Ectodermal cell (in vitro differentiated cells): Measurements from ENCODE around the gene LMNA.
"Not testable (repeated sequence)": the region's sequence is repeated elsewhere in the genome, so short reads cannot be mapped to it uniquely, and the experiment has no call there.

Source experiments
- H3K27ac ChIP-seq: 2 replicates; pipeline ENCODE4 v1.7.0; 2013; ENCODE audit warnings: mild to moderate bottlenecking, low read depth, low read length; ENCODE audit not compliant: insufficient read depth, poor library complexity, severe bottlenecking
- H3K27me3 ChIP-seq: 2 replicates; pipeline ENCODE4 v1.7.0; 2013; ENCODE audit warnings: mild to moderate bottlenecking, low read length; ENCODE audit not compliant: insufficient read depth, control insufficient read depth, poor library complexity, severe bottlenecking
- H3K36me3 ChIP-seq: one replicate; pipeline ENCODE4 v1.7.0; 2013; ENCODE audit warnings: low read length; ENCODE audit not compliant: control insufficient read depth, insufficient read depth
- H3K4me1 ChIP-seq: one replicate; pipeline ENCODE4 v1.7.0; 2013; ENCODE audit warnings: low read length; ENCODE audit not compliant: control insufficient read depth, insufficient read depth
- H3K4me3 ChIP-seq: 2 replicates; pipeline ENCODE4 v1.7.0; 2013; ENCODE audit warnings: low read depth, low read length, control low read depth; ENCODE audit not compliant: insufficient read depth
- H3K9me3 ChIP-seq: 2 replicates; pipeline ENCODE4 v1.7.0; 2013; ENCODE audit warnings: mild to moderate bottlenecking, low read length, moderate library complexity; ENCODE audit not compliant: control insufficient read depth
- WGBS, 2 experiments: methylation state at CpG; one replicate each; pipeline ENCODE4 v1.1.7; 2013; ENCODE audit warnings: missing lambda C conversion rate in 2 of 2; 5-methylcytosine and 5-hydroxymethylcytosine counted together

Gene LMNA

DNA sequence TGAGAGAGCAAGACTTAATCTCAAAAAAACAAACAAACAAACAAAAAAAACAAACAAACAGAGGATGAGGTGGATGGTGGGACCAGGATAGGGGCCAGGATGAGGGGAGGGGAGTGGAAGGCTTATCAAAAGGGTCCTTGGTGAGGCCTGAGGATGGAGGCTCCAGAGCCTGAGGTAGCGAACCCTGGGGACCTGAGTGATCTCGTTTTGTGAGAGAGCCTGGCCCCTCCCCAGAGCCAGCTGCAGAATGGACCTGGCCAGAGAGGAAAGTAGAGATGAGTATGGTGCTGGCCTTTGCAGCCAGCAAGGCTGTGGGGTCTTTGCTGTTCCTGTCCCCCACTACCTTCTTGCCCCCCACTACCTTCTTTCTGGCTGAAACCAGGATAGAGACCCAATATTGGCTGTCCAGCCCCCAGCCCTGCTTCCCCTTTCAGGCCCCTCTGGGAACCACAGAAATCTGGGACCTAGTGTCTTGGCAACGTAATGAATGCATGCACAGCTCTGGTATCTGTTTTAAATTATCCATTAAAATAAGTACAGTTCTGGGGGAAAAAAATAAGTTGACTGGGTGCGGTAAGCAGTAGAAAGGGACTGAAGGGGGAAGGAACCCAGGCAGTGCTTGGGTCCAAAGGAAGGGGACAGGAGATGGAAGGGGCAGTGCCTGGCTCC, 1.1 kb upstream of the LMNA start:
- Histone ChIP-seq H3K4me1 (peaks cover 30% of the 10 kb centered on the region), H3K27me3 (peaks cover 12% of the 10 kb centered on the region), H3K36me3 (no peaks in the 10 kb centered on the region), H3K4me3 (no peak overlapping the region), H3K9me3 (no peaks in the 10 kb centered on the region), H3K27ac (no peak overlapping the region)
- WGBS, 2 experiments = 57 to 65% methylated on average over 4 of the region's 4 CpGs

GRCh38 chr1:156114919-156115513, 505 bp downstream of the LMNA start:
- H3K4me3 ChIP-seq = peak overlapping the region; percentile 48
- no peak overlapping the region for H3K27ac ChIP-seq

DNA sequence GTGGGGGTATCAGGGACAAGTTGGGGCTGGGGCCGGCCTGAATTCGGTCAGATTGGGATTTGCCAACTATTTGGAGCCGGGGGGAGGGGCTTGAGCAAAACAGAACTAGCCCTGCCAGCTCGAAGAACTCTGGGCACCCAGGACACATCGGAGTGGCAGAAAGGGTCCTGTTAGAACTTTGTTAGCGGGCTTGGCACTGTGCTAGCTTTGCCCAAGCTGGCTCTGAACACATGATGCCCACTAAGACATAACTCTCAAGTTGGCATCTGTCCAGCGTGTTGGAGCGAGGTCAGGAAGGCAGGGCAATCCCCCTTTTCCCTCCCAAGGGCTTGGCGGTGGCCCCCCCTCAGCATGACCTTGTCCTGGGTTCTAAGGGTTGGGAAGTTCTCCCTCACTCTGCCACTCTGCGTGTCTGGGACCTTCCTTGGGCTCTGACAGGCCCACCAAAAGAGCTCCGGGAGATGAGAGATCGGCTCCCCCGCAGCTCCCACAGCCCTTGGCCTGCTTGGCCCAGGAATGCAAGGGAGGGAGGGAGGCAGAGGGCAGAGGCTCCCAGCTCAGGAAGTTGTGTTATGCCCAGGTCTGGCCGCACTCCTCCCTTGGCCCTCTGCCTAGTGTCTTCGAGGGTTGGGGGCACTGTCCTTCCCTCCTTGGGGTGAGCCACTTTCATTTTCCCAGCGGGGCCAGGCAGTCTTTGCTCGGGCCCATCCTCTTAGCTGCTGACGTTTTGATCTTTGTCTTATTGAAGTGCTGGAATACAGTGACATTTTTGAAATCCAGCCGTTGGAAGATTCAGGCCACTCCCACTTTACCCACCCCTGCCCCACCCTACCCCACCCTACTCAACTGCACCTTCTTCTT, 1.2 kb downstream of the LMNA start:
- Histone ChIP-seq H3K27ac (no peak overlapping the region), H3K36me3 (no peaks in the 10 kb centered on the region), H3K4me1 (peaks cover 30% of the 10 kb centered on the region), H3K27me3 (peaks cover 12% of the 10 kb centered on the region), H3K4me3 (peak overlapping the region; percentile 48), H3K9me3 (no peaks in the 10 kb centered on the region)
- 21 to 23% methylated on average over 19 of the region's 19 CpGs for WGBS, 2 experiments

More at GRCh38 chr1:156114919-156115513, 505 bp downstream of the LMNA start:
- Histone ChIP-seq H3K36me3 (no peaks in the 10 kb centered on the region), H3K9me3 (no peaks in the 10 kb centered on the region), H3K27me3 (peaks cover 12% of the 10 kb centered on the region), H3K4me1 (peaks cover 30% of the 10 kb centered on the region)
- WGBS, 2 experiments = 2% methylated on average over 49 of the region's 49 CpGs

DNA sequence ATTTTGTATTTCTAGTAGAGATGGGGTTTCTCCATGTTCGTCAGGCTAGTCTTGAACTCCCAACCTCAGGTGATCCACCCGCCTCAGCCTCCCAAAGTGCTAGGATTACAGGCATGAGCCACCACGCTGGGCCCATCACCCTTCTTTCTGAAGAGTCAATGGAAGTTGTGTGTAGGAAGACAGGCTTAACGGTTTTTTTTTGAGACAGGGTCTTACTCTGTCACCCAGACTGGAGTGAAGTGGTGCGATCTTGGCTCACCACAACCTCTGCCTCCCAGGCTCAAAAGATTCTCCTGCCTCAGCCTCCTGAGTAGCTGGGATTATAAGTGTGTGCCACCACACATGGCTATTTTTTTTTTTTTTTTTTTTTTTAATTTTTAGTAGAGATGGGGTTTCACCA, 2.2 kb downstream of the LMNA start:
- H3K4me3 ChIP-seq, H3K36me3 ChIP-seq, H3K27ac ChIP-seq, H3K9me3 ChIP-seq: not testable (repeated sequence)
- 90 to 95% methylated on average over 5 of the region's 5 CpGs for whole genome bisulfite sequencing, 2 experiments
- Histone ChIP-seq H3K4me1 (peaks cover 30% of the 10 kb centered on the region), H3K27me3 (peaks cover 12% of the 10 kb centered on the region)

DNA sequence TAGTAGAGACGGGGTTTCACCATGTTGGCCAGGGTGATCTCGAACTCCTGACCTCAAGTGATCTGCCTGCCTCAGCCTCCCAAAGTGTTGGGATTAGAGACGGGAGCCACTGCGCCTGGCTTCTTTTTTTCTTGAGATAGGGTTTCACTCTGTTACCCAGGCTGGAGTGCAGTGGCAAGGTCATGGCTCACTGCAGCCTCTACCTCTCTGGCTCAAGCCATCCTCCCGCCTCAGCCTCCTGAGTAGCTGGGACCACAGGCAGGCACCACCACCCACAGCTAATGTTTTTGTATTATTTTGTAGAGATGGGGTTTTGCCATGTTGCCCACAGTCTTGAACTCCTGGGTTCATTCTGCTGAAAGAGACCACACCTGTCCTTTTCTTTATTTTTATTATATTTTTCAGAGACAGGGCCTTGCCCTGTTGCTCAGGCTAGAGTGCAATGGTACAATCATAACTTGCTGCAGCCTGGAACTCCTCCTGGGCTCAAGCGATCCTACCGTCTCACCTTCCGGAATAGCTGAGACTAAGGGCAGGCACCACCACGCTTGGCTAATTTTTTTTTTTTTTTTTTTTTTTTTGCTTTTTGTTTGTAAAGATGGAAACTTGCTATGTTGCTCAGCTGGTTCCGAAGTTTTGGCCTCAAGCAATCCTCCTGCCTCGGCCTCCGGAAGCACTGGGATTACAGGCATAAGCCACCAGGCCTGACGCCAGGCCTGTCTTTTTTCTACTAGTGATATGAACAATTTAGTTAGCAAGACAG, 3.1 kb downstream of the LMNA start:
- Histone ChIP-seq H3K27ac (no peak overlapping the region), H3K27me3 (peaks cover 12% of the 10 kb centered on the region), H3K9me3 (no peaks in the 10 kb centered on the region), H3K36me3 (no peaks in the 10 kb centered on the region), H3K4me1 (peaks cover 35% of the 10 kb centered on the region), H3K4me3 (no peak overlapping the region)
- WGBS, 2 experiments = 89 to 93% methylated on average over 13 of the region's 13 CpGs

GRCh38 chr1:156118177-156118868, 3.8 kb downstream of the LMNA start:
- H3K4me3 ChIP-seq = no peak overlapping the region
- H3K4me1 ChIP-seq = peaks cover 36% of the 10 kb centered on the region
- H3K36me3 ChIP-seq = no peaks in the 10 kb centered on the region
- H3K9me3 ChIP-seq = no peaks in the 10 kb centered on the region
- 91 to 94% methylated on average over 8 of the region's 8 CpGs for WGBS, 2 experiments
- H3K27me3 ChIP-seq = peaks cover 12% of the 10 kb centered on the region
- H3K27ac ChIP-seq = no peak overlapping the region

GRCh38 chr1:156119503-156120209, 5.1 kb downstream of the LMNA start:
- no peak overlapping the region for H3K27ac ChIP-seq
- no peak overlapping the region for H3K4me3 ChIP-seq
- H3K27me3 ChIP-seq = peaks cover 11% of the 10 kb centered on the region
- no peaks in the 10 kb centered on the region for H3K36me3 ChIP-seq
- no peaks in the 10 kb centered on the region for H3K9me3 ChIP-seq
- 94 to 95% methylated on average over 3 of the region's 3 CpGs for WGBS, 2 experiments
- H3K4me1 ChIP-seq = peaks cover 36% of the 10 kb centered on the region

DNA sequence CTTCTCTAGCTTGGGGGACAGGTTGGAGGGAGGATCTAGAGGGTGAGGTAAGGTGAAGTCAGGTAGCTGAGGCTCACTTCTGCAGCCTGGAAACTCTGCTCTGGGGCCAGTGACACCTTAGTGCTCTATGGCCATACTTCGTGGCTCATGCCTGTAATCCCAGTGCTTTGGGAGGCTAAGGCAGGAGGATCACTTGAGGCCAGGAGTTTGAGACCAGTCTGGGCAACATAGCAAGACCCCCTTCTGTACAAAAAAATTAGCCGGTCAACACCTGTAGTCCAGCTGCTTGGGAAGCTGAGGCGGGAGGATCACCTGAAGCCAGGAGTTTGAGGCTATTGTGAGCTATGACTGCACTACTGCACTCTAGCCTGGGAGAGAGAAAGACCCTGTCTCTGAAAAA, 5.8 kb downstream of the LMNA start:
- no peak overlapping the region for H3K4me3 ChIP-seq
- no peaks in the 10 kb centered on the region for H3K36me3 ChIP-seq
- peaks cover 4% of the 10 kb centered on the region for H3K27me3 ChIP-seq
- 93 to 94% methylated on average over 3 of the region's 3 CpGs for WGBS, 2 experiments
- no peaks in the 10 kb centered on the region for H3K9me3 ChIP-seq
- H3K4me1 ChIP-seq = peaks cover 35% of the 10 kb centered on the region
- H3K27ac ChIP-seq = no peak overlapping the region

- not testable (repeated sequence) for H3K4me3 ChIP-seq, H3K27ac ChIP-seq, H3K27me3 ChIP-seq, H3K9me3 ChIP-seq, H3K36me3 ChIP-seq
- 70 to 79% methylated on average over 4 of the region's 4 CpGs for WGBS, 2 experiments
- peaks cover 32% of the 10 kb centered on the region for H3K4me1 ChIP-seq
Observed at GRCh38 chr1:156121005-156121404, 6.5 kb downstream of the LMNA start.
